IMR-90 (cell line): Measurements from ENCODE around the gene ARHGEF4. TPM values are rescaled to one million over a fixed set of nuclear protein-coding genes. Genes with fewer than 3 reads are reported as not detected.

Source experiments
- ATAC-seq: fragments of 200-7000 bp; cut with Tn5 transposase; 2 replicates; pipeline ENCODE4 v1.9.1; 2020; ENCODE audit warnings: low read depth, mild to moderate bottlenecking, moderate library complexity
- BruUV-seq: library from RNA; stranded (reverse); fragments of 400-500 nt; replicated peaks from 2 replicates; lab custom pipeline; 2021; lab: Mats Ljungman, UMichigan
- CTCF ChIA-PET: fragments of 300-600 bp; formaldehyde crosslinking; extraction: SDS; loops from one replicate; lab custom pipeline; 2021; ENCODE audit warnings: antibody characterized with exemption; lab: Yijun Ruan, JAX
- POLR2A ChIA-PET: fragments of 300-600 bp; sonication (Branson Sonifier 250); formaldehyde crosslinking; loops from one replicate; lab custom pipeline; 2022; ENCODE audit warnings: antibody characterized with exemption; ENCODE audit not compliant: unreplicated experiment; lab: Charles Lee
- DNase-seq: peaks from one replicate; pipeline ENCODE4 v3.0.0; 2013
- H2AFZ ChIP-seq: replicated peaks from 2 replicates; pipeline ENCODE3; 2013; ENCODE audit warnings: low read length, mild to moderate bottlenecking; ENCODE audit not compliant: poor library complexity
- H2AK5ac ChIP-seq: 2 replicates; pipeline ENCODE4 v1.6.1; 2013; ENCODE audit warnings: low read depth, low read length, inconsistent platforms
- H2AK9ac ChIP-seq: replicated peaks from 2 replicates; pipeline ENCODE3; 2013; ENCODE audit warnings: mild to moderate bottlenecking, low read depth, low read length, moderate library complexity; ENCODE audit not compliant: poor library complexity
- H2BK120ac ChIP-seq: 2 replicates; pipeline ENCODE4 v1.6.1; 2013; ENCODE audit warnings: low read depth, low read length, inconsistent platforms
- H2BK15ac ChIP-seq: 3 replicates; pipeline ENCODE4 v1.6.1; 2013; ENCODE audit warnings: low read depth, low read length, inconsistent platforms
- H2BK20ac ChIP-seq: 2 replicates; pipeline ENCODE4 v1.6.1; 2013; ENCODE audit warnings: low read depth, mild to moderate bottlenecking, inconsistent platforms, low read length, moderate library complexity
- H2BK5ac ChIP-seq: 2 replicates; pipeline ENCODE4 v1.6.1; 2013; ENCODE audit warnings: mild to moderate bottlenecking, low read depth, low read length, inconsistent platforms; ENCODE audit not compliant: poor library complexity, severe bottlenecking
- H3K14ac ChIP-seq: replicated peaks from 2 replicates; pipeline ENCODE4 v1.6.1; 2013; ENCODE audit warnings: low read depth, low read length, inconsistent platforms
- H3K18ac ChIP-seq: 2 replicates; pipeline ENCODE4 v1.6.1; 2013; ENCODE audit warnings: low read depth, low read length, control low read depth
- H3K23ac ChIP-seq: 2 replicates; pipeline ENCODE4 v1.6.1; 2013; ENCODE audit warnings: low read depth, low read length, inconsistent platforms
- H3K27ac ChIP-seq: 2 replicates; pipeline ENCODE4 v1.5.1; 2013; ENCODE audit warnings: mild to moderate bottlenecking, control low read depth, low read length; ENCODE audit not compliant: insufficient read depth
- H3K27me3 ChIP-seq: 2 replicates; pipeline ENCODE4 v1.6.1; 2013; ENCODE audit warnings: low read length; ENCODE audit not compliant: control insufficient read depth, insufficient read depth
- H3K36me3 ChIP-seq: 2 replicates; pipeline ENCODE4 v1.6.1; 2013; ENCODE audit warnings: low read length, mixed read lengths; ENCODE audit not compliant: control insufficient read depth, insufficient read depth
- H3K4ac ChIP-seq: 2 replicates; pipeline ENCODE4 v1.6.1; 2013; ENCODE audit warnings: low read depth, low read length, inconsistent platforms
- H3K4me1 ChIP-seq: 2 replicates; pipeline ENCODE4 v1.6.1; 2013; ENCODE audit warnings: low read length, mixed read lengths; ENCODE audit not compliant: control insufficient read depth, insufficient read depth
- H3K4me2 ChIP-seq: 2 replicates; pipeline ENCODE4 v1.6.1; 2013; ENCODE audit warnings: low read depth, mild to moderate bottlenecking, control low read depth, low read length, moderate library complexity
- H3K4me3 ChIP-seq: 2 replicates; pipeline ENCODE4 v1.5.1; 2013; ENCODE audit warnings: low read depth, mild to moderate bottlenecking, control low read depth, low read length, moderate library complexity; ENCODE audit not compliant: insufficient read depth
- H3K56ac ChIP-seq: 2 replicates; pipeline ENCODE4 v1.6.1; 2013; ENCODE audit warnings: low read length, inconsistent platforms; ENCODE audit not compliant: insufficient read depth; ENCODE audit errors: extremely low read depth
- H3K79me1 ChIP-seq, 2 experiments: 2 replicates each; pipeline ENCODE4 v1.6.1; 2013; ENCODE audit warnings: low read length in 2 of 2, inconsistent platforms in 1 of 2, low read depth in 1 of 2
- H3K9ac ChIP-seq: 2 replicates; pipeline ENCODE4 v1.6.1; 2013; ENCODE audit warnings: low read depth, low read length, control low read depth
- H3K9me1 ChIP-seq: 2 replicates; pipeline ENCODE4 v1.6.1; 2013; ENCODE audit warnings: low read length, inconsistent platforms; ENCODE audit not compliant: insufficient read depth
- H3K9me3 ChIP-seq: 2 replicates; pipeline ENCODE4 v1.6.1; 2013; ENCODE audit warnings: low read length; ENCODE audit not compliant: control insufficient read depth, insufficient read depth
- H4K20me1 ChIP-seq: 2 replicates; pipeline ENCODE4 v1.6.1; 2013; ENCODE audit warnings: low read length, inconsistent platforms; ENCODE audit not compliant: insufficient read depth
- H4K5ac ChIP-seq: 2 replicates; pipeline ENCODE4 v1.6.1; 2013; ENCODE audit warnings: mild to moderate bottlenecking, low read depth, low read length, control low read depth
- H4K8ac ChIP-seq, 2 experiments: 2 replicates each; pipeline ENCODE4 v1.6.1; 2013; ENCODE audit warnings: low read depth in 2 of 2, low read length in 2 of 2, control low read depth in 1 of 2, inconsistent platforms in 1 of 2
- H4K91ac ChIP-seq: 2 replicates; pipeline ENCODE4 v1.6.1; 2013; ENCODE audit warnings: low read depth, low read length, inconsistent platforms; ENCODE audit not compliant: insufficient read depth
- CEBPB ChIP-seq: IDR thresholded peaks from 2 replicates; pipeline ENCODE4 v1.6.1; 2012; ENCODE audit warnings: low read depth, low read length, improper control_type of control experiment
- MAZ ChIP-seq: IDR thresholded peaks from 2 replicates; pipeline ENCODE4 v1.6.1; 2012; ENCODE audit warnings: low read depth, mild to moderate bottlenecking, low read length, improper control_type of control experiment, moderate library complexity, borderline replicate concordance
- MXI1 ChIP-seq: IDR thresholded peaks from 2 replicates; pipeline ENCODE4 v1.6.1; 2012; ENCODE audit warnings: low read depth, mild to moderate bottlenecking, low read length, moderate library complexity, borderline replicate concordance
- POLR2A ChIP-seq: IDR thresholded peaks from 2 replicates; pipeline ENCODE4 v1.6.1; 2012; ENCODE audit warnings: mild to moderate bottlenecking, low read depth, low read length
- RAD21 ChIP-seq: IDR thresholded peaks from 2 replicates; pipeline ENCODE4 v1.6.1; 2012; ENCODE audit warnings: low read length, improper control_type of control experiment
- RFX5 ChIP-seq: IDR thresholded peaks from 2 replicates; pipeline ENCODE4 v1.8.0; 2012; ENCODE audit warnings: low read depth, mild to moderate bottlenecking, low read length, moderate library complexity
- SMC3 ChIP-seq: fragments of 150-350 bp; IDR thresholded peaks from 2 replicates; pipeline ENCODE4 v1.6.1; 2016; ENCODE audit warnings: low read depth, mild to moderate bottlenecking, antibody characterized with exemption, low read length, moderate library complexity
- WGBS, 2 experiments: methylation state at CpG; one replicate each; pipeline versions ENCODE4 v1.1.5 to v1.1.7; 2013; ENCODE audit warnings: missing lambda C conversion rate in 2 of 2; ENCODE audit not compliant: insufficient read length in 1 of 2; ENCODE audit errors: extremely low coverage in 2 of 2; 5-methylcytosine and 5-hydroxymethylcytosine counted together
- dilution Hi-C: fragments of 300-500 bp; cut with HindIII; formaldehyde crosslinking; loops from one replicate; pipeline ENCODE4 v1.14.3; 2018; ENCODE audit warnings: low sequenced_read_pairs; ENCODE audit not compliant: unreplicated experiment
- in situ Hi-C: fragments of 300-500 bp; cut with MboI; formaldehyde crosslinking; loops from 3 replicates; pipeline ENCODE4 v1.14.3; 2019; ENCODE audit warnings: low sequenced_read_pairs, inconsistent platforms, mixed read lengths
- intact Hi-C: fragments of 100-400 bp; cut with micrococcal nuclease; formaldehyde crosslinking; loops from 2 replicates; pipeline ENCODE4 v1.10.0; 2022
- polyA plus RNA-seq, 3 experiments: library from polyadenylated mRNA; depleted of rRNA; stranded (reverse); fragments of >200 nt; gene quantifications; 2 replicates each; pipeline ENCODE4 v1.2.3, GENCODE V29; 2012; ENCODE audit warnings: low replicate concordance in 1 of 3
- total RNA-seq: library from RNA; depleted of rRNA; stranded (reverse); fragments of >200 nt; gene quantifications from 2 replicates; pipeline ENCODE4 v1.2.3, GENCODE V29; 2012
- TF ChIP-seq, protein P1 (sequence below): conservative IDR thresholded peaks from 2 replicates; pipeline ENCODE4 v1.5.1; 2012; ENCODE audit warnings: mild to moderate bottlenecking, low read depth, low read length, improper control_type of control experiment
- TF ChIP-seq, protein P2 (sequence below): fragments of 150-350 bp; IDR thresholded peaks from 2 replicates; pipeline ENCODE4 v1.6.1; 2017; ENCODE audit warnings: mild to moderate bottlenecking, antibody characterized with exemption, low read length, low read depth
- TF ChIP-seq, protein P3 (sequence below): fragments of 150-350 bp; IDR thresholded peaks from 2 replicates; pipeline ENCODE4 v1.6.1; 2016; ENCODE audit warnings: low read depth, mild to moderate bottlenecking, low read length, moderate library complexity, borderline replicate concordance

Gene ARHGEF4
- total and polyA plus RNA-seq, 2 of the 4 experiments (the other 2 are of a cell fraction) = 2.7 to 5.0 TPM

DNA sequence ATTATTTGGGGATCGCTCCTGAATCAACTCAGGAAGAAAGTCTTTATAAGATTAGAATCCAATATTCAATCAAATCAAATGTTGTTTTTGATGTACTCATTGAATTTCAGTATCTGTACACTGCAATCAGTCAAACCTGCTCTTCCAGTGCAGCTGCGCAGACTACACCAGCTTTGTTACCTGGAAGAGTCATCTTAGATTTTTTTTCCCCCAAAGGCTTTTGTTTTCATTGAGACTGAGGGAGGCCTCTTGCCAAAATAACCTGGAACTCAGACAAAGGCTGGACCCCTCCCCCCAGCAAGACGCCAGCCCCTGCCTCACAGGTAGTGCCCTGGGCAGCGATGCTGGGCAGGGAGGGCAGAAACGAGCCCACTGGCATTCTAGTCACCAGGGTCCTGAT lies 74.8 kb downstream of the ARHGEF4 start:
- Histone ChIP-seq H3K9ac (no peak overlapping the region), H2BK15ac (no peak overlapping the region), H3K4me2 (no peak overlapping the region), H2AK9ac (no peak overlapping the region), H3K36me3 (no peaks in the 10 kb centered on the region), H3K27ac (no peak overlapping the region), H4K20me1 (no peaks in the 10 kb centered on the region), H3K4me1 (no peaks in the 10 kb centered on the region), H4K91ac (no peak overlapping the region), H2BK120ac (no peak overlapping the region), H2AK5ac (no peak overlapping the region), H2BK20ac (no peak overlapping the region), H2AFZ (no peak overlapping the region), H4K8ac (no peak overlapping the region), H3K56ac (no peak overlapping the region), H3K9me1 (no peaks in the 10 kb centered on the region), H3K9me3 (no peaks in the 10 kb centered on the region), H3K18ac (no peak overlapping the region), H3K4ac (no peak overlapping the region), H2BK5ac (no peak overlapping the region), H3K14ac (no peak overlapping the region), H3K23ac (no peak overlapping the region), H3K27me3 (peaks cover 9% of the 10 kb centered on the region; the same call in 1 of the 2 replicates), H4K5ac (no peak overlapping the region), H3K79me1 (no peaks in the 10 kb centered on the region), H3K4me3 (no peak overlapping the region)
- CTCF ChIA-PET = no interaction called here
- dilution Hi-C loops = no loop called here
- TF ChIP-seq MAZ = no peak
- TF ChIP-seq MXI1 = no peak
- TF ChIP-seq RFX5 = no peak
- TF ChIP-seq RAD21 = no peak
- TF ChIP-seq, protein P1, sequence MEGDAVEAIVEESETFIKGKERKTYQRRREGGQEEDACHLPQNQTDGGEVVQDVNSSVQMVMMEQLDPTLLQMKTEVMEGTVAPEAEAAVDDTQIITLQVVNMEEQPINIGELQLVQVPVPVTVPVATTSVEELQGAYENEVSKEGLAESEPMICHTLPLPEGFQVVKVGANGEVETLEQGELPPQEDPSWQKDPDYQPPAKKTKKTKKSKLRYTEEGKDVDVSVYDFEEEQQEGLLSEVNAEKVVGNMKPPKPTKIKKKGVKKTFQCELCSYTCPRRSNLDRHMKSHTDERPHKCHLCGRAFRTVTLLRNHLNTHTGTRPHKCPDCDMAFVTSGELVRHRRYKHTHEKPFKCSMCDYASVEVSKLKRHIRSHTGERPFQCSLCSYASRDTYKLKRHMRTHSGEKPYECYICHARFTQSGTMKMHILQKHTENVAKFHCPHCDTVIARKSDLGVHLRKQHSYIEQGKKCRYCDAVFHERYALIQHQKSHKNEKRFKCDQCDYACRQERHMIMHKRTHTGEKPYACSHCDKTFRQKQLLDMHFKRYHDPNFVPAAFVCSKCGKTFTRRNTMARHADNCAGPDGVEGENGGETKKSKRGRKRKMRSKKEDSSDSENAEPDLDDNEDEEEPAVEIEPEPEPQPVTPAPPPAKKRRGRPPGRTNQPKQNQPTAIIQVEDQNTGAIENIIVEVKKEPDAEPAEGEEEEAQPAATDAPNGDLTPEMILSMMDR = no peak
- TF ChIP-seq POLR2A = no peak
- no peak for TF ChIP-seq CEBPB
- TF ChIP-seq, protein P2, sequence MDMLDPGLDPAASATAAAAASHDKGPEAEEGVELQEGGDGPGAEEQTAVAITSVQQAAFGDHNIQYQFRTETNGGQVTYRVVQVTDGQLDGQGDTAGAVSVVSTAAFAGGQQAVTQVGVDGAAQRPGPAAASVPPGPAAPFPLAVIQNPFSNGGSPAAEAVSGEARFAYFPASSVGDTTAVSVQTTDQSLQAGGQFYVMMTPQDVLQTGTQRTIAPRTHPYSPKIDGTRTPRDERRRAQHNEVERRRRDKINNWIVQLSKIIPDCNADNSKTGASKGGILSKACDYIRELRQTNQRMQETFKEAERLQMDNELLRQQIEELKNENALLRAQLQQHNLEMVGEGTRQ = no peak
- no peak for TF ChIP-seq SMC3
- TF ChIP-seq, protein P3, sequence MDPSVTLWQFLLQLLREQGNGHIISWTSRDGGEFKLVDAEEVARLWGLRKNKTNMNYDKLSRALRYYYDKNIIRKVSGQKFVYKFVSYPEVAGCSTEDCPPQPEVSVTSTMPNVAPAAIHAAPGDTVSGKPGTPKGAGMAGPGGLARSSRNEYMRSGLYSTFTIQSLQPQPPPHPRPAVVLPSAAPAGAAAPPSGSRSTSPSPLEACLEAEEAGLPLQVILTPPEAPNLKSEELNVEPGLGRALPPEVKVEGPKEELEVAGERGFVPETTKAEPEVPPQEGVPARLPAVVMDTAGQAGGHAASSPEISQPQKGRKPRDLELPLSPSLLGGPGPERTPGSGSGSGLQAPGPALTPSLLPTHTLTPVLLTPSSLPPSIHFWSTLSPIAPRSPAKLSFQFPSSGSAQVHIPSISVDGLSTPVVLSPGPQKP = no peak
- DNase-seq (no peak), ATAC-seq (no peak)
- in situ Hi-C loops = no loop called here
- POLR2A ChIA-PET = no interaction called here
- intact Hi-C loops = no loop called here
- WGBS, 2 experiments = 60% methylated on average over 2 of the region's 5 CpGs; no CpG with 5 or more reads in 1 of the 2 experiments
- BruUV-seq = no TSS peak
